ENCODE measurements around the gene MMP3.

The MMP3 gene

DNA sequence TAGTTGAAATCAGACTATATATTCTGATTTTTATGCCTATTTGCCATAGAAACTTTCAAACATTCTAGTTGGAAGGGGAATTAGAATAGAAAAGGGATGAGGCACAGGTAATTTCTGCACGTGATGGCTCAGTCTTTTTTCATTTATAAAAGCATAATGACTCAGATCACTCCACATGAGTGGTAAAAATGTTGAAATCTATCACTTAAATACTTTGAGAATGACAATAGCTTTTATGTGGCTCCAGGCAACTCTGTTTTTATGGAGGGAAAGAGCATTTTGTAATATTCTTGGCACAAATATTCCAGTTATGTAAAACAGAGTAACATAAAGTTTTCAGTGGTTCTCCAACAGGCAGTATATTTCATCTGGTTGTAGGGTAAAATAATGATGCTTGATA lies 5.9 kb upstream of the MMP3 start:
- no peaks in the 10 kb centered on the region for H4K20me1 ChIP-seq (ENCODE audit: control insufficient read depth, insufficient read depth, low read depth, low read length)
- no peaks in the 10 kb centered on the region for H3F3A ChIP-seq (ENCODE audit: control insufficient read depth, insufficient read depth)
- no peaks in the 10 kb centered on the region for H3K9me2 ChIP-seq (replicated peaks; ENCODE audit: control insufficient read depth, low read length)
- H3K79me2 ChIP-seq (ENCODE audit: control insufficient read depth, low read length) = no peaks in the 10 kb centered on the region
- no peaks in the 10 kb centered on the region for H3K4me1 ChIP-seq (ENCODE audit: control insufficient read depth, low read length)
- H3K4me3 ChIP-seq (ENCODE audit: low read length) = no peak overlapping the region
- peaks cover 4% of the 10 kb centered on the region; the same call in 1 of the 2 replicates for H3K27me3 ChIP-seq (ENCODE audit: control insufficient read depth, low read length)
- no peak overlapping the region for H3K27ac ChIP-seq (ENCODE audit: low read depth, low read length)
- H3K36me3 ChIP-seq (ENCODE audit: control insufficient read depth, low read length) = no peaks in the 10 kb centered on the region
- TF ChIP-seq, protein P1, sequence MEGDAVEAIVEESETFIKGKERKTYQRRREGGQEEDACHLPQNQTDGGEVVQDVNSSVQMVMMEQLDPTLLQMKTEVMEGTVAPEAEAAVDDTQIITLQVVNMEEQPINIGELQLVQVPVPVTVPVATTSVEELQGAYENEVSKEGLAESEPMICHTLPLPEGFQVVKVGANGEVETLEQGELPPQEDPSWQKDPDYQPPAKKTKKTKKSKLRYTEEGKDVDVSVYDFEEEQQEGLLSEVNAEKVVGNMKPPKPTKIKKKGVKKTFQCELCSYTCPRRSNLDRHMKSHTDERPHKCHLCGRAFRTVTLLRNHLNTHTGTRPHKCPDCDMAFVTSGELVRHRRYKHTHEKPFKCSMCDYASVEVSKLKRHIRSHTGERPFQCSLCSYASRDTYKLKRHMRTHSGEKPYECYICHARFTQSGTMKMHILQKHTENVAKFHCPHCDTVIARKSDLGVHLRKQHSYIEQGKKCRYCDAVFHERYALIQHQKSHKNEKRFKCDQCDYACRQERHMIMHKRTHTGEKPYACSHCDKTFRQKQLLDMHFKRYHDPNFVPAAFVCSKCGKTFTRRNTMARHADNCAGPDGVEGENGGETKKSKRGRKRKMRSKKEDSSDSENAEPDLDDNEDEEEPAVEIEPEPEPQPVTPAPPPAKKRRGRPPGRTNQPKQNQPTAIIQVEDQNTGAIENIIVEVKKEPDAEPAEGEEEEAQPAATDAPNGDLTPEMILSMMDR (IDR thresholded peaks at IDR 0.05; ENCODE audit: low read depth, low read length, poor library complexity, severe bottlenecking) = no peak
- no peak for TF ChIP-seq EZH2phosphoT487 (IDR thresholded peaks at IDR 0.05; ENCODE audit: borderline replicate concordance, low read length)
- no peaks in the 10 kb centered on the region for H3K9me3 ChIP-seq (ENCODE audit: control insufficient read depth, insufficient read depth, low read length)
- no peak overlapping the region for H3K4me2 ChIP-seq (ENCODE audit: low read length)

DNA sequence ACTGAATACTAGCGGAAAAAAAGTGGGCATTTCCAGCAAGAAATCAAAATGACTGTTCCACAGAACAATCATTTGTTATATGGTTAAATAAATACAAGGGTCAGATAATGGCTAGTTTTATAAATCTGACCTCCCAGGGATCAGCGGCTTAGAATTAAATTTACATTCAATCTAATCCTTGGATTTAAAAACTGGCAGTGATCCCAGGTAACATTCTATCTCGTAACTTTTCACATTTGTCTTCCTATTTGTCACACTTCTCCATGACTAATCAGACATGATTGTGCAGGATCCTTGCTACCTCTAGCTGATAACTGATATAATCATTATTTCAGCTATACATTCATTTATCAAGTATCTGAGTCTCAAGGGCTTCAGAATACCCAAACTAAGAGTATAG lies 2.9 kb upstream of the MMP3 start:
- Histone ChIP-seq H3K27ac (ENCODE audit: low read depth, low read length) (no peak overlapping the region), H3K4me1 (ENCODE audit: control insufficient read depth, low read length) (no peaks in the 10 kb centered on the region), H3K27me3 (ENCODE audit: control insufficient read depth, low read length) (peaks cover 4% of the 10 kb centered on the region; the same call in 1 of the 2 replicates), H3K36me3 (ENCODE audit: control insufficient read depth, low read length) (no peaks in the 10 kb centered on the region), H3K4me3 (ENCODE audit: low read length) (no peak overlapping the region), H3F3A (ENCODE audit: control insufficient read depth, insufficient read depth) (no peaks in the 10 kb centered on the region), H4K20me1 (ENCODE audit: control insufficient read depth, insufficient read depth, low read depth, low read length) (no peaks in the 10 kb centered on the region), H3K79me2 (ENCODE audit: control insufficient read depth, low read length) (no peaks in the 10 kb centered on the region), H3K9me3 (ENCODE audit: control insufficient read depth, insufficient read depth, low read length) (no peaks in the 10 kb centered on the region), H3K9me2 (replicated peaks; ENCODE audit: control insufficient read depth, low read length) (no peaks in the 10 kb centered on the region), H3K4me2 (ENCODE audit: low read length) (no peak overlapping the region)
- TF ChIP-seq, protein P1 (IDR thresholded peaks at IDR 0.05; ENCODE audit: low read depth, low read length, poor library complexity, severe bottlenecking) = no peak
- TF ChIP-seq EZH2phosphoT487 (IDR thresholded peaks at IDR 0.05; ENCODE audit: borderline replicate concordance, low read length) = no peak

DNA sequence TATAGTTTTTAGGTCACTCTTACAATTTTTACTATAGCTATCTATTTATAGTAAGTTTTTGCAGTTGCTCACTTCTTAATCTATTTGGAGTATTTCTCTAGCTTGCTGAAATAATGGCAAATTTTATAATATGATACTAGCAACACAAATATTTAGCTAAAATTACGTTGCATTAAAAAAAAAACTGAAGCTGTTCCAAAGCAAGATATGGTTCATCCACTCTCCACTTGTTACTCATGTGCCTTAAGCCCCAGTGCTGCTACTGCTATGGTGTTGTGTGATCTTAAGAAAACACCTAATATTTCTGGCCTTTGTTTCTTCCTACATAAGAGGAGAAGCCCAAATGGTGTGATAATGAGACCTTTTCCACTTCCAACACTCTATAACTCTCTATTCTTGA lies 479 bp downstream of the MMP3 start:
- H3K79me2 ChIP-seq (ENCODE audit: control insufficient read depth, low read length) = no peaks in the 10 kb centered on the region
- H3K36me3 ChIP-seq (ENCODE audit: control insufficient read depth, low read length) = no peaks in the 10 kb centered on the region
- H3K27ac ChIP-seq (ENCODE audit: low read depth, low read length) = no peak overlapping the region
- no peaks in the 10 kb centered on the region for H4K20me1 ChIP-seq (ENCODE audit: control insufficient read depth, insufficient read depth, low read depth, low read length)
- no peak overlapping the region for H3K4me2 ChIP-seq (ENCODE audit: low read length)
- no peaks in the 10 kb centered on the region for H3K27me3 ChIP-seq (ENCODE audit: control insufficient read depth, low read length)
- no peaks in the 10 kb centered on the region for H3K9me3 ChIP-seq (ENCODE audit: control insufficient read depth, insufficient read depth, low read length)
- H3K4me1 ChIP-seq (ENCODE audit: control insufficient read depth, low read length) = no peaks in the 10 kb centered on the region
- H3K9me2 ChIP-seq (replicated peaks; ENCODE audit: control insufficient read depth, low read length) = no peaks in the 10 kb centered on the region
- H3F3A ChIP-seq (ENCODE audit: control insufficient read depth, insufficient read depth) = no peaks in the 10 kb centered on the region
- TF ChIP-seq, protein P1 (IDR thresholded peaks at IDR 0.05; ENCODE audit: low read depth, low read length, poor library complexity, severe bottlenecking) = no peak
- no peak for TF ChIP-seq EZH2phosphoT487 (IDR thresholded peaks at IDR 0.05; ENCODE audit: borderline replicate concordance, low read length)
- no peak overlapping the region for H3K4me3 ChIP-seq (ENCODE audit: low read length)

DNA sequence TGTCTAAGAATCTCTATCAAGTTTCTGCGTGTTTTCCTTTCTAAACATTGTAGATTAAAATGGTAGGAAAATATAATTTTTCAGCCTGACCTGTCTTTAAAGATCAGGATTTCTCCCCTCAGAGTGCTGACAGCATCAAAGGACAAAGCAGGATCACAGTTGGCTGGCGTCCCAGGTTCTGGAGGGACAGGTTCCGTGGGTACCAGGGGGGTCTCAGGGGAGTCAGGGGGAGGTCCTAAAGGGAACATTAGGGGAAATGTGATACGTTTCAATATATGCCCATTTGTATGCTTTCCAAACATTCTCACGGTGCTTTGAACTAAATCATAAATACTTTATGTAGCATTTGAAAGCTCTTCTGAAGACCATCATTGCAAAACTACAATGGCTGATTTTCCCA lies 3.4 kb downstream of the MMP3 start:
- Histone ChIP-seq H3K4me2 (ENCODE audit: low read length) (no peak overlapping the region), H4K20me1 (ENCODE audit: control insufficient read depth, insufficient read depth, low read depth, low read length) (no peaks in the 10 kb centered on the region), H3K36me3 (ENCODE audit: control insufficient read depth, low read length) (no peaks in the 10 kb centered on the region), H3K9me2 (replicated peaks; ENCODE audit: control insufficient read depth, low read length) (no peaks in the 10 kb centered on the region), H3K27me3 (ENCODE audit: control insufficient read depth, low read length) (no peaks in the 10 kb centered on the region), H3K27ac (ENCODE audit: low read depth, low read length) (no peak overlapping the region), H3K9me3 (ENCODE audit: control insufficient read depth, insufficient read depth, low read length) (no peaks in the 10 kb centered on the region), H3K4me3 (ENCODE audit: low read length) (no peak overlapping the region), H3K79me2 (ENCODE audit: control insufficient read depth, low read length) (no peaks in the 10 kb centered on the region), H3F3A (ENCODE audit: control insufficient read depth, insufficient read depth) (no peaks in the 10 kb centered on the region), H3K4me1 (ENCODE audit: control insufficient read depth, low read length) (no peaks in the 10 kb centered on the region)
- no peak for TF ChIP-seq EZH2phosphoT487 (IDR thresholded peaks at IDR 0.05; ENCODE audit: borderline replicate concordance, low read length)
- TF ChIP-seq, protein P1 (IDR thresholded peaks at IDR 0.05; ENCODE audit: low read depth, low read length, poor library complexity, severe bottlenecking) = no peak

Measured in DOHH2 (cell line).